ENCODE measurements around the gene DCPS.
"Not testable (repeated sequence)": the region's sequence is repeated elsewhere in the genome, so short reads cannot be mapped to it uniquely, and the experiment has no call there.

Gene DCPS

DNA sequence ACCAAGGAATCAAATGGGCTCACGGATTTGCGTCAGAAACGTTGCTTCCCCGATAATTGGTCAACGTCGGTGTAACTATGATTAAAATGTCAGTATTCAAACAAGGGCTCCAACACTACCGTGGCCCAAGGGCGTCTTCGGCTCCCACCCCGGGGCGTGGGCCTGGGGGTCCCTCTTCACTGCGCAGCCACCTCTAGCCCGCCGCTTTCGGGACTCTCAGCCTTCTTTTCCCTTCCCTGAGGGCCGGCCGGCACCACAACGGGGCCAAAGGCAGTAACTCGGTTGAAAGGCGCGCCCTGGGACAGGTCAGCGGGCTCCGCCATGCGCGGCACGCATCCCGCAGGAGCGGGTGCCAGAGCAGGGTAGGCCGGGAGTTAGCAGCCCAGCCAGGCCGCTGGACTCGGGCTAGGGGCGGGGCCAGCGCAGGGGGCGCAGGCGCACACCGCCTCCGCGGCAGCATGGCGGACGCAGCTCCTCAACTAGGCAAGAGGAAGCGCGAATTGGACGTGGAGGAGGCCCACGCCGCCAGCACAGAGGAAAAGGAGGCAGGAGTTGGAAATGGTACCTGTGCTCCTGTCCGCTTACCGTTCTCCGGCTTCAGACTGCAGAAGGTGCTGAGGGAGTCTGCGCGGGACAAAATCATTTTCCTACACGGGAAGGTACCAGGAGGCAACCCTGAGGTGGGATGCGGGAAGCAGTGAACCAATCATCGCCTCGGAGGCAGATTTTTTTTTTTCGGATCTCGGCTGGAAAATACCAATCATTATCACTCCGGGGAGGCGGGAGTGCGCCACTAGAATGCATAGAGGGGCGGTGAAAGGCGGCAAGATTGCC, at the start of gene DCPS:
DCPS (plus strand) TSS at position 438 of the 834 bp plus-strand sequence; CDS start at position 459, 21 bp downstream.
- DNase-seq = peak; percentile 89

DNA sequence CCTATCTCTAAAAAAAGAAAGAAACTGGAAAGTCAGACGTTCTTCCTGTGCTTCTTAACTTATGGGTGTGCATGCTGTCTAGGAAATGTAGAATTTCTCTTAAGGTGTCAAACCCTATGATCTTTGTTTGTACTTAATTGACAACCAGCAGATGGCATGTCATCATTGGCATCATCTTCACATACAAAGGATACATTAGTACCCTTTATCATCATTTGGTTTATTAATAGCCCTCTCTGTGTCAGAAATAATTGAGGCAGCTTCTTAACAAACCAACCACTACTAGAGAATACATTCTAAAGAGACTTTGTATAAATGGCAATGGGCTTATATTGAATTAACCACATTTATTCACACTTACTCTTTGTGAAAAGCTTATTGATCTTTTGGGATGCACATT, 49.0 kb upstream of the DCPS start:
- no peak for DNase-seq

- not testable (repeated sequence) for DNase-seq
Measured at GRCh38 chr11:126255507-126255906, 48.4 kb upstream of the DCPS start.

GRCh38 chr11:126256216-126256615, 47.6 kb upstream of the DCPS start:
- DNase-seq = no peak

DNA sequence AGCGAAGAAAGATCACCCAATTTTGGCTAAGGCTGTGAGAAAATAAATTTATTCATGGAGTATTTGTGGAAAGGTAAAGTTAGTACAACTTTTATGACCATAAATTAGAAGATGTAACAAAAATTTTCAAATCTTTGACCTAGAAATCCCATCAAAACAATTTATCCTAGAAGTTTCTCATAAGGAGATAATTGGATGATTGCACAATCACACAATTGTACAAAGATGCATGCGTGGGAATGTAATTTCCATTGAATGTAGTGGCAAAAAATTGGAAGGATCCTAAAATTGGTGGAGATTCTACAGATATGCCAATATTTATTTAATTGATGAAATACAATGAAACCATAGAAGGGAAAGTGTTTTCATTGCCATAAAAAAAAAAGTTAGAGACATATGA, 46.7 kb upstream of the DCPS start:
- DNase-seq = no peak

DNA sequence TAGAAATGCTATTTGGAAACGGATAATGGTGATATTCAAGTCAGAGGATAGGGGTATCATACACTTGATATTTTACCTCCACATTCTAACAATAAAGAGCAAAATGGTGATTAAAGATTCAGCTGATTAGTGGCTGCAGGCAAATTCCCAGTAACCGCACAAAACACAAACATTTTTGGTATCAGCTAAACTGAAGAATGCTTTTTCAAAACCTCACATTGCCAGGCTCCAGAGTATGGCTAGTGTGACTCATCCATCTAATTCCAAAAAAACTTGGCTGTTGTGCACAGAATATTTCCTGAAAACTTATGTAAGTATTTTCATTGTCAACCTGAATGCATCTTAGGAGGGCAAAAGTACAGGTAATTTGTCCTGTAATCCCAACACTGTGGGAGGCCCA, 46.1 kb upstream of the DCPS start:
- DNase-seq = peak; percentile 53

DNA sequence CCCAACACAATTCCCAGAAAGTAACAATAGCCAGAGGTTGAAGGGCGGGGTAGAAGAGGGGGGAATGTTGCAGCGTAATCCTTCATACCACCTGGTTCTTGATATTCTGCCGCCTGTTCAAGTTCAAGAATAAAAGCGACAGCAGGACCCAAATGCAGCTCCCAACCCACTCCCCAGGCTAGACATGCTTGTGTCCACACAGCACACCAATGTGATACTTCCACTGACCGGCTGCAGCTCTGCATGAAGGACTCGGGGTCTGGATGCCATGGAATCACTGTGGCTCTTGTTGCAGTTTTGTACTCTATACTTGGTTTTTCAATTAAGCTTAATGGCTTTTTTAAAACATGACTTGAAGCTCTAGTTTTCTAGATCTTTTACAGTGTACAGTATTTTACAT, 41.6 kb upstream of the DCPS start:
- no peak for DNase-seq

DNA sequence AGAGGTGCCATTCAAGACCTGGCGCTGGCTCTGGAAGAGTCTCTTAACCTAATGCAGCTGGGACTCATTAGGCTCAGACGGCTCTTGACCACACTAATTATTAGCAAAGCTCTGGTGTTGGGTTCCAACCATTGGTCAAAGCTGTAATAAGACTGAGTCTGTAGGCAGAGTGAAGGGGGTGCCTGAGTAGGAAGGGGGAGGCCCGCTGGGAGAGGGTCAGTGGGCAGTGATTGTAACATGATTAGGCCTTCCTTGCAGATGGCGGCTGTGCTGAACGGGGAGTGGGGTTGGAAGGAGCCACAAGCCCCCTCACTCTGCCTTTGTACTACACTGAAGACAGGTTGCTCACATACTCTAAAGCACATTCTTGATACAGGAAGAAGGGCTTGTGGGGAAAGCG, 40.4 kb upstream of the DCPS start:
- DNase-seq = no peak

DNA sequence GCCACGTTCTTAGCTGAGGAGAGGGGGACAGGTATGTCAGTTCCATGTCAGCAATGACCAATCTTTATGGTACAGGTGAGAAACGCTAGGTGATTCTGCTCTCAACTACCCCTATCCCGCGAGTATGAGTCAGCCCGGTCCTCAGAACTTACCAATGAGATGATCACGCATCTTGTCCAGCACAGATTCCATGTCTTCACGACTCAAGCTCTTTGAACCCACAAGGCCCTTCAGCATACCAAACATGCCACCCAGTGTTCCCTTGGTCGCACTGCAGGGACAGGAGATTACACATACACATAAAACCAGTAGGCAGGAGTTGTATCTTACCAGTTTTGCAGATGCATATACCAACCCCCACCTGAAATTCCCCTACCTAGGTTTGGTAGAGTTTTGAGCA, 38.0 kb upstream of the DCPS start:
- no peak for DNase-seq

GRCh38 chr11:126267650-126268049, 36.2 kb upstream of the DCPS start:
- no peak for DNase-seq

GRCh38 chr11:126268361-126268707, 35.5 kb upstream of the DCPS start:
- DNase-seq = no peak

DNA sequence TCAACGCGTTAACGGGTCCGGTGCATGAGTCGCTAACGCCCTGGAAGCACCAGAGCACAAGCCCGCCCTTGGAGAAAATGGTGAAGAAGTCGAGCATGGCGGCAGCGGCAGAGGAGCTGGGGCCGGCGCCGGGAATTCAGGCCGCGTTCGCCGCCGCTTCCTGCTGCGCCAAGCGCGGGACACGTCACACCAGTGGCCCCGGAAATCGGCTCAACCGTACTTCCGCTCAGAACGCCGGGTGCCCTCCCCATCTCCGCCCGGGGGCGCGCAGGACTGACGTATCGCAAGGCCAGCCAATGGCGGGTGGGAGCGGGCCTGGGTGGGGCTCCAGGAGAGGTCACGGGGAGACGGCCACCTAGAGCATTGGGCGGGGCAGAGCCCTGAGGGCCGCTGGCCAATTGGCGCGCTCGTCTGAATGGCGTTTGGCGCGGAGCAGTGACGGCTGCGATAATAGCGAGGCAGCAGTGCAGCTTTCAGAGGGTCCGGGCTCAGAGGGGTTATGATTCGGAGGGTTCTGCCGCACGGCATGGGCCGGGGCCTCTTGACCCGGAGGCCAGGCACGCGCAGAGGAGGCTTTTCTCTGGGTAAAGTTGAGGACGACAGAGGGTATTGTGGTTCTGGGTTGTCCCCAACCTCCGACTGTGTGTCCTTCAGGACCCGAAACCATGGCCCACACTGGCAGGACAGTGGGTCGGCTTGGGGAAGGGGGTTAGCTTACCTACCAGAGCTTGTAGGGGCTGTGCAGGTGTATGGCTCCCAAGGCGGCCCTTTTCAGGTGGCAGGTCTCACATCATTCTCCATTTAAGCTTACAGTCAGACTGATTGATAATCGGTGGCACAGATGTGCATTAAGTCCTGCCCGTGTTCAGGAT, 34.9 kb upstream of the DCPS start, which contains the start of the genes FOXRED1 and SRPRA:
FOXRED1 (plus strand) TSS at position 447 of the 872 bp plus-strand sequence; CDS start at position 500, 53 bp downstream.
SRPRA (minus strand) TSS at position 188 of the 872 bp plus-strand sequence; CDS start at position 97, 91 bp downstream.
- DNase-seq = peak; percentile 99

- DNase-seq = no peak
Measured at GRCh38 chr11:126277322-126277721, 26.5 kb upstream of the DCPS start.

DNA sequence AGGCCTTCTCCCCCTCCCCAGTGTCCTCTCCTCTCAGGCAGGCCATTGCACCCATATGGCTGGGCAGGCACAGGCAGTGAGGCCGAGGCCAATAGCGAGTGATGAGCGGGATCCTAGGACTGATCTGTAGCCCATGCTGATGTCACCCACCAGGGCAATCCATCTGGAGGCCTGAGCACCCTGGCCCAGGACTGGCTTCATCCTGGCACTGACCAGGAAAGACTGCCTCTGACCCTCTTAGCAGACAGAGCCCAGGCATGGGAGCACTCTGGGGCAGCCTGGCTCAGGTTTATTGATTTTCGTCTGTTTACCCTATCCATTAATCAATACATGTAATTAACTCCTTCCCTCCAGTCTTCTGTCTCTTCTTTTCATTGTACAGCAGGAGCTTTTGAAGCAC, 26.1 kb upstream of the DCPS start:
- DNase-seq = no peak

- no peak for DNase-seq
Measured at GRCh38 chr11:126279191-126279590, 24.7 kb upstream of the DCPS start.

DNA sequence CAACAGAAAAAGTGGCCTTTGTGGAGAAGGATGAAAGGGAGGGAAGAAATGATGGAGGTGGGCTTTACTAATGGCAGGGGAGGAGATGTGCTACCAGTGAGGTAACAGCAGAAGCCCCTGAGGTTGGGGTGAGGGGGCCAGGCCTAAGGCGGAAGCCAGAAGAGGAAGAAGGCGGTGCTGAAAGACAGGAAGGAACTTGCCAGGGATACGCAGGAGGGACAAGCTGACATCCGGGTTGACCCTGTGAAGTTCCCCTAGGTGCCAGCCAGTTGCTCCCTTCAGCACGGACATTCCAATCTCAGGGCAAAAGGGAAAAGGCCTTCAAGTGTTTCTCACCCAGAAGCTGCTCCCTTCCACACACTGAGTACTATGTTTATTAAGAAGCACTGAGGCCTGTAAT, 23.3 kb upstream of the DCPS start:
- DNase-seq = no peak

DNA sequence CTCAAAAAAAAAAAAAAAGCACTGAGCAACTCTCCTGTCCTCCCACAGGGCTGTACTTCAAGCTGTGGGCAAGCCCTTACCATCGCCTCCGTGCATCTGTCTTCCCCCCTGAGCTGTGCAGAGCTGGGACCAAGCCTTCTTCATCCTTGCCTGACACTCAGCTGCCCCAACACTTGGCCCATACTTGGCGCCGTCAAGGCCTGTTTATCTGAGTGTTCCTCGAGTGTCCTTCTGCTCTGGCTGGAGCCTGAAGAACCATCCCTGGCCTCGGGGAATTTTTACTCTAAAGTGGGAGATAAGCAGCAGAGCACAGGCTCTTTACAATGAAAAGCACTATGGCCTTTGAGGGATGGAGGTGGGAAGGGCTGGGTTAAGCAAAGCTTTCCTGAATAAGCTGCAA, 22.6 kb upstream of the DCPS start:
- no peak for DNase-seq

GRCh38 chr11:126281666-126282175, 22.1 kb upstream of the DCPS start:
- DNase-seq = no peak

- peak; percentile 40 for DNase-seq
Measured at GRCh38 chr11:126282361-126282735, 21.5 kb upstream of the DCPS start.

DNA sequence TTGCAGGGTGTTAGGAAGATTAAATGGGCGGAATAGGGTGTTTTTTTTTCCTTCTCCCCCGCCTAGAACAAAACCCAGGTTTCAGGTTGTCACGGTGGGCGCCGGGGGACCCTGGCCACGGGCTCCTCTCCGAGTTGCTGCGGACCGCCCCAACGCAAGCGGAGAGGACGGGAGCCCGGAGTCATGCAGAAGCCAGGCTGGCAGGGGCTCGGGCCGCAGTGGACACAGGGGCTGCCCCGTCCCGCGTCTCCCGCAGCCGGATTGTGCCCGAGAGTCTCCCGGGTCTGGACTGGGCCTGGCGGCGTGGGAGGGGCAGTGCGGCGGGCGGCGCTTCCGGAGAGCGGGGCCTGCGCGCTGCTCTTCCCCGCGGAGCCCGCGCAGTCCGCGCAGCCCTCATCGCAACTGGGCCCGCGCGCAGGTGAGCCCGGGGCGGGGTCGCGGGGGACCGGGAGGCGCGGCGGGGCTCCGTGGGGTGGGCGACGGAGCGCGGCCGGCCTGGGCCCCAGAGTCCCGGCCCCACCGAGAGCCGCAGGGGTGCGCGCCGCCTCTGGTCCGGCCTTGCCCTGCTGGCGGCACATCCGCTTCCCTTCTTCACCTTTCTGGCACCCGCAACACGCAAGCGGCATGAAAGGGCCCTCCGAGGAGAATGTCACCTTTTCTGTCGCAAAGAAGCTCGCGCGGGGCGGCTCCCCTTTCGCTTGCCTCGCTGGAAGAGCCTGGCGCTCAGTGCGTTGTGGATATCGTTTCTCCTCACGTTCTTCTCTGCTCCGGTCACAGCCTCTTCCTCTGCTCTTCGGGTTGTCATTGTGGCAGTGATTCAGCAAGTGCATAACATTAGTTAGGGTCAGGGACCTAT, 20.9 kb upstream of the DCPS start, which contains the start of gene TIRAP:
TIRAP (plus strand) TSS at position 358 of the 856 bp plus-strand sequence. CDS start 7,802 bp downstream, outside the sequence.
- DNase-seq = peak; percentile 48

DNA sequence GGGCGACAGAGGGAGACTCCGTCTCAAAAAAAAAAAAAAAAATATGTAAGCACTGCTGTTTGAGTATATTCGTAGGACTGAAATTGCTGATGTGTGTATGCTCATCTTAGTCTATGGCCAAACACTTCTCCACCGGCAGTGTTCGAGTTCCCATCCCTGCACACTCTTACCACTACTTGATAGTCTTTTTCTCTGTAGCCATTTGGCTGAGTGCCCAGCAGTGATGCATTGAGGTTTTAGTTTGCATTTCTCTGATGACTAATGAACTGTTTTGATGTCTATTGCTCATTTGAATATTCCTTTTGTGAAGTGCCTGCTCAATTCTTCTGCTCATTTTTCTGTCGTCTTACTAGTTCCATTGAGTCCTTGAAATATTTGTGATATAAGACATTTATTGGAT, 19.0 kb upstream of the DCPS start:
- DNase-seq = peak; percentile 97

DNA sequence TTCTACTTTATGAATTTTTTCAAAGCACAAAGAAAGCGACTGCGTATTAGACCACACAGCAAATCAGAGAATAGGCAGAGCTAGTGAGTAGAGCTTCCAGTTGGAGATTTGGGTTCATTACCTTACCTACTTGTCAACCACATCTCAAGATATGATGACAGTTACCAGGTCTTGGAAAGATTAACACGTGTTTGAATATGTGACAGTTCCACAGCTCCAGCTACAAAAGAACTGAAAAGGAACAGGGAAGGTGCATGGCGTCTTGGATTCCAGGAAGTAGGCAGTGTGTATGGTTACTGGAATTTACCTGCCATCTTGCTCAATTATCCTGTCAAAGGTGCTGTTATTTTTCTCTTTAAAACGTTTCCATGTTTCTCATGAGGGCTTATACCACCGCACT, 15.6 kb upstream of the DCPS start:
- DNase-seq = no peak

DNA sequence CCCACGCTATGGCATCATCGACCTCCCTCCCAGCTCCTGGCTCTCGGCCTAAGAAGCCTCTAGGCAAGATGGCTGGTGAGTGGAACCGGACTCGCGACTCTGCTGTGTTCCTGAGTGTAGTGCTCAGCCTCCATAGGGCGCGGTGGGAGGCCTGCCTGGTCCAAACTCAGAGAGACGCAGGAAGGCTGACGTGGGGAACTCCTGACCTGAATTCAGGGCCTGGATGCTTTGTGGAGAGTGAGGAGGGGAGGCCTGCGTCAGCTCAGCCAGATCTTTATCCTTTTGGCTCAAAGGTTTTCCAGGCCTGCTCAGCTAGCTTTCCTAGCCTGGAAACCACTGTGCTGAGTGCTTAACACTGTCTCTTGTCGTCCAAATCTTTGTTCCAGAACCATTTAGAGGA, 13.0 kb upstream of the DCPS start:
- no peak for DNase-seq

Measured in fibroblast of skin of right biceps (primary cell).